HepG2 (cell line): ENCODE data around the gene GPR137. TPM values are rescaled to one million over a fixed set of nuclear protein-coding genes. Genes with fewer than 3 reads are reported as not detected.

Experiments
- BCL3 ChIP-seq: sonication (generic); formaldehyde crosslinking; IDR thresholded peaks from 2 replicates; pipeline ENCODE4 v1.5.1; 2020; ENCODE audit warnings: mild to moderate bottlenecking, missing genetic modification reagents, moderate library complexity
- CBX2 ChIP-seq, 2 experiments: fragments of 200-600 bp in 1 of 2; sonication (generic); formaldehyde crosslinking in 1 of 2; IDR thresholded peaks; 2 replicates each; pipeline versions ENCODE4 v1.7.0 to v1.8.1; 2018 to 2022; ENCODE audit warnings: low read depth in 2 of 2, low read length in 1 of 2, mild to moderate bottlenecking in 1 of 2, missing genetic modification reagents in 1 of 2
- KLF12 ChIP-seq: sonication (generic); formaldehyde crosslinking; IDR thresholded peaks from 2 replicates; pipeline ENCODE4 v1.4.0; 2020; ENCODE audit warnings: missing genetic modification reagents, borderline replicate concordance
- NFE2L1 ChIP-seq: sonication (generic); formaldehyde crosslinking; IDR thresholded peaks from 2 replicates; pipeline ENCODE4 v1.4.0; 2020; ENCODE audit warnings: missing genetic modification reagents, mild to moderate bottlenecking, borderline replicate concordance
- NFE2L2 ChIP-seq: fragments of 150-350 bp; IDR thresholded peaks from 2 replicates; pipeline ENCODE4 v1.6.1; 2014; ENCODE audit warnings: low read length
- SAP130 ChIP-seq: IDR thresholded peaks from 2 replicates; pipeline ENCODE4 v1.6.1; 2016; ENCODE audit warnings: low read depth
- SOX5 ChIP-seq: IDR thresholded peaks from 2 replicates; pipeline ENCODE4 v1.6.1; 2016; ENCODE audit warnings: borderline replicate concordance
- SP1 ChIP-seq, 2 experiments: fragments of 450-650 bp in 1 of 2; sonication (generic) in 1 of 2; formaldehyde crosslinking in 1 of 2; IDR thresholded peaks; 2 replicates each; pipeline versions ENCODE4 v1.4.0 to v1.6.1; 2016 to 2020; ENCODE audit warnings: missing genetic modification reagents in 1 of 2
- SRSF9 ChIP-seq: fragments of 200-400 bp; formaldehyde crosslinking; IDR thresholded peaks from 2 replicates; pipeline ENCODE4 v1.6.1; 2018; ENCODE audit warnings: borderline replicate concordance, mild to moderate bottlenecking, low read depth, low read length; ENCODE audit not compliant: insufficient read depth, poor library complexity, severe bottlenecking
- SUZ12 ChIP-seq: fragments of 150-350 bp; IDR thresholded peaks from 2 replicates; pipeline ENCODE4 v1.6.1; 2014; ENCODE audit warnings: low read depth, low read length
- ZBTB44 ChIP-seq: sonication (generic); formaldehyde crosslinking; IDR thresholded peaks from 2 replicates; pipeline ENCODE4 v1.4.0; 2020; ENCODE audit warnings: missing genetic modification reagents
- ZNF343 ChIP-seq: sonication (generic); formaldehyde crosslinking; IDR thresholded peaks from 2 replicates; pipeline ENCODE4 v1.4.0; 2020; ENCODE audit warnings: mild to moderate bottlenecking, missing genetic modification reagents
- ZNF350 ChIP-seq: sonication (generic); formaldehyde crosslinking; IDR thresholded peaks from 2 replicates; pipeline ENCODE4 v1.4.0; 2020; ENCODE audit warnings: mild to moderate bottlenecking, low read depth, missing genetic modification reagents, borderline replicate concordance
- ZNF614 ChIP-seq: IDR thresholded peaks from 2 replicates; pipeline ENCODE4 v1.6.1; 2018; ENCODE audit warnings: missing biosample characterization, missing genetic modification reagents, inconsistent platforms, borderline replicate concordance
- ZNF883 ChIP-seq: sonication (generic); formaldehyde crosslinking; IDR thresholded peaks from 2 replicates; pipeline ENCODE4 v1.5.1; 2020; ENCODE audit warnings: mild to moderate bottlenecking, missing genetic modification reagents; ENCODE audit errors: not compliant biosample characterization
- ZSCAN12 ChIP-seq: sonication (generic); formaldehyde crosslinking; IDR thresholded peaks from 2 replicates; pipeline ENCODE4 v1.9.0; 2021; ENCODE audit warnings: mild to moderate bottlenecking, missing genetic modification reagents
- ZSCAN21 ChIP-seq: sonication (generic); formaldehyde crosslinking; IDR thresholded peaks from 2 replicates; pipeline ENCODE4 v1.8.0; 2022; ENCODE audit warnings: mild to moderate bottlenecking, missing genetic modification reagents, moderate library complexity, borderline replicate concordance
- polyA plus RNA-seq, 8 experiments: library from polyadenylated mRNA; depleted of rRNA in 3 of 8; stranded (reverse) in 7 of 8; unstranded in 1 of 8; fragments of >200 nt; fragmentation: Illumina TruSeq in 4 of 8; extraction: Trizol in 4 of 8; gene quantifications; 2 replicates each; pipeline versions ENCODE4 v1.2.1 to v1.2.3, GENCODE V29; 2011 to 2016; ENCODE audit warnings: low read depth in 4 of 8, missing spikeins in 1 of 8, mixed read lengths in 1 of 8; ENCODE audit not compliant: insufficient read depth in 1 of 8
- total RNA-seq, 5 experiments: library from RNA; depleted of rRNA; stranded (reverse); fragments of >200 nt; fragmentation: Illumina TruSeq; extraction: Trizol; gene quantifications; 2 replicates each; pipeline ENCODE4 v1.2.3, GENCODE V29; 2016; ENCODE audit warnings: low read depth in 1 of 5
- TF ChIP-seq, protein P1 (sequence below): sonication (generic); formaldehyde crosslinking; IDR thresholded peaks from 2 replicates; pipeline ENCODE4 v1.4.0; 2020; ENCODE audit warnings: missing genetic modification reagents
- TF ChIP-seq, protein P2 (sequence below): sonication (generic); formaldehyde crosslinking; IDR thresholded peaks from 2 replicates; pipeline ENCODE4 v1.4.0; 2020; ENCODE audit warnings: missing genetic modification reagents, borderline replicate concordance

Gene GPR137
- total and polyA plus RNA-seq, 2 of the 13 experiments (the other 11 are each of a cell fraction or from before 2014, with no cell fraction given): 8.5 to 13.2 TPM

GRCh38 chr11:64240435-64241240, 45.0 kb upstream of the GPR137 start, which contains the start of gene FKBP2 (continued):
- no peak for TF ChIP-seq ZBTB44 (CRISPR knock-in tag)
- TF ChIP-seq ZNF883: peak; percentile 25
- TF ChIP-seq ZSCAN21 (CRISPR knock-in tag): 0 out of 2 replicates have a peak, but pooled peaks have one; percentile 9
- TF ChIP-seq ZNF614 (CRISPR knock-in tag): 0 out of 2 replicates have a peak, but pooled peaks have one; percentile 6
- TF ChIP-seq SAP130 (CRISPR knock-in tag): peak; percentile 84
- peak; percentile 67; the same call in 1 of the 2 replicates for TF ChIP-seq ZNF350 (CRISPR knock-in tag)
- no peak for TF ChIP-seq SUZ12
- TF ChIP-seq ZNF343 (CRISPR knock-in tag): 0 out of 2 replicates have a peak, but pooled peaks have one; percentile 35
- TF ChIP-seq, protein P1, sequence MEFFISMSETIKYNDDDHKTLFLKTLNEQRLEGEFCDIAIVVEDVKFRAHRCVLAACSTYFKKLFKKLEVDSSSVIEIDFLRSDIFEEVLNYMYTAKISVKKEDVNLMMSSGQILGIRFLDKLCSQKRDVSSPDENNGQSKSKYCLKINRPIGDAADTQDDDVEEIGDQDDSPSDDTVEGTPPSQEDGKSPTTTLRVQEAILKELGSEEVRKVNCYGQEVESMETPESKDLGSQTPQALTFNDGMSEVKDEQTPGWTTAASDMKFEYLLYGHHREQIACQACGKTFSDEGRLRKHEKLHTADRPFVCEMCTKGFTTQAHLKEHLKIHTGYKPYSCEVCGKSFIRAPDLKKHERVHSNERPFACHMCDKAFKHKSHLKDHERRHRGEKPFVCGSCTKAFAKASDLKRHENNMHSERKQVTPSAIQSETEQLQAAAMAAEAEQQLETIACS: 0 out of 2 replicates have a peak, but pooled peaks have one; percentile 16
- no peak; the same call in none of the 2 replicates for TF ChIP-seq ZSCAN12 (CRISPR knock-in tag)
- no peak for TF ChIP-seq CBX2 (IDR thresholded peaks at IDR 0.05; ENCODE audit: low read depth, low read length)
- TF ChIP-seq CBX2 (CRISPR knock-in tag; IDR thresholded peaks at IDR 0.05; ENCODE audit: low read depth): no peak
- TF ChIP-seq, protein P2, sequence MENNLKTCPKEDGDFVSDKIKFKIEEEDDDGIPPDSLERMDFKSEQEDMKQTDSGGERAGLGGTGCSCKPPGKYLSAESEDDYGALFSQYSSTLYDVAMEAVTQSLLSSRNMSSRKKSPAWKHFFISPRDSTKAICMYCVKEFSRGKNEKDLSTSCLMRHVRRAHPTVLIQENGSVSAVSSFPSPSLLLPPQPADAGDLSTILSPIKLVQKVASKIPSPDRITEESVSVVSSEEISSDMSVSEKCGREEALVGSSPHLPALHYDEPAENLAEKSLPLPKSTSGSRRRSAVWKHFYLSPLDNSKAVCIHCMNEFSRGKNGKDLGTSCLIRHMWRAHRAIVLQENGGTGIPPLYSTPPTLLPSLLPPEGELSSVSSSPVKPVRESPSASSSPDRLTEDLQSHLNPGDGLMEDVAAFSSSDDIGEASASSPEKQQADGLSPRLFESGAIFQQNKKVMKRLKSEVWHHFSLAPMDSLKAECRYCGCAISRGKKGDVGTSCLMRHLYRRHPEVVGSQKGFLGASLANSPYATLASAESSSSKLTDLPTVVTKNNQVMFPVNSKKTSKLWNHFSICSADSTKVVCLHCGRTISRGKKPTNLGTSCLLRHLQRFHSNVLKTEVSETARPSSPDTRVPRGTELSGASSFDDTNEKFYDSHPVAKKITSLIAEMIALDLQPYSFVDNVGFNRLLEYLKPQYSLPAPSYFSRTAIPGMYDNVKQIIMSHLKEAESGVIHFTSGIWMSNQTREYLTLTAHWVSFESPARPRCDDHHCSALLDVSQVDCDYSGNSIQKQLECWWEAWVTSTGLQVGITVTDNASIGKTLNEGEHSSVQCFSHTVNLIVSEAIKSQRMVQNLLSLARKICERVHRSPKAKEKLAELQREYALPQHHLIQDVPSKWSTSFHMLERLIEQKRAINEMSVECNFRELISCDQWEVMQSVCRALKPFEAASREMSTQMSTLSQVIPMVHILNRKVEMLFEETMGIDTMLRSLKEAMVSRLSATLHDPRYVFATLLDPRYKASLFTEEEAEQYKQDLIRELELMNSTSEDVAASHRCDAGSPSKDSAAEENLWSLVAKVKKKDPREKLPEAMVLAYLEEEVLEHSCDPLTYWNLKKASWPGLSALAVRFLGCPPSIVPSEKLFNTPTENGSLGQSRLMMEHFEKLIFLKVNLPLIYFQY: no peak
- peak; percentile 22; the same call in 1 of the 2 replicates for TF ChIP-seq SOX5
- peak; percentile 83; the same call in 1 of the 2 replicates for TF ChIP-seq KLF12 (CRISPR knock-in tag)
- TF ChIP-seq BCL3 (CRISPR knock-in tag): peak; percentile 81; the same call in 1 of the 2 replicates
- TF ChIP-seq SRSF9: no peak
- no peak for TF ChIP-seq SP1 (IDR thresholded peaks at IDR 0.05)
- TF ChIP-seq SP1 (CRISPR knock-in tag; IDR thresholded peaks at IDR 0.05): peak; percentile 75; the same call in 1 of the 2 replicates
- TF ChIP-seq NFE2L2: no peak
- TF ChIP-seq NFE2L1 (CRISPR knock-in tag): 0 out of 2 replicates have a peak, but pooled peaks have one; percentile 16
